K562 (cell line): ENCODE results near the gene MEIOB. TPM values are rescaled to one million over a fixed set of nuclear protein-coding genes. Genes with fewer than 3 reads are reported as not detected.

Experiments used
- ATAC-seq: fragments of 200-7000 bp; cut with Tn5 transposase; 3 replicates; pipeline ENCODE4 v1.9.1; 2020; ENCODE audit warnings: moderate library complexity
- BruUV-seq: library from RNA; stranded (reverse); fragments of 400-500 nt; replicated peaks from 2 replicates; lab custom pipeline; 2021; lab: Mats Ljungman, UMichigan
- CTCF ChIA-PET: fragments of 300-600 bp; formaldehyde crosslinking; extraction: SDS; loops from one replicate; lab custom pipeline; 2021; ENCODE audit warnings: low intra/inter-chr PET ratio; lab: Yijun Ruan, JAX
- POLR2A ChIA-PET: fragments of 300-600, 350-650 bp; sonication (Branson Sonifier 250); formaldehyde crosslinking; extraction: SDS; loops from one replicate; lab custom pipeline; 2021; ENCODE audit warnings: antibody characterized with exemption, inconsistent platforms; lab: Yijun Ruan, JAX
- DNase-seq, 4 experiments: peaks; one replicate each; pipeline versions ENCODE4 v3.0.0 to v3.0.0-alpha.2; 2011 to 2018; ENCODE audit warnings: low spot score in 3 of 4, mixed read lengths in 3 of 4; ENCODE audit errors: extremely low read depth in 1 of 4
- FAIRE-seq: peaks from 2 replicates; lab custom pipeline; 2011; peaks lifted over from hg19 to GRCh38; lab: Jason Lieb, UNC
- H2AFZ ChIP-seq: 2 replicates; pipeline ENCODE4 v1.6.0; 2011; ENCODE audit warnings: low read depth, low read length, control low read depth, inconsistent platforms
- H3K27ac ChIP-seq: fragments of 200-600 bp; 3 replicates; pipeline ENCODE4 v1.8.0; 2011; ENCODE audit warnings: low read depth, mild to moderate bottlenecking, control low read depth, inconsistent platforms, low read length, moderate library complexity, mixed read lengths; ENCODE audit errors: extremely low read depth
- H3K27me3 ChIP-seq, 2 experiments: fragments of 300-600 bp in 1 of 2; 2 replicates in 1 of 2; 3 replicates in 1 of 2; pipeline versions ENCODE4 v1.6.0 to v1.8.0; 2011; ENCODE audit warnings: inconsistent platforms in 2 of 2, low read length in 2 of 2, mild to moderate bottlenecking in 1 of 2, mixed read lengths in 1 of 2, moderate library complexity in 1 of 2; ENCODE audit not compliant: control insufficient read depth in 2 of 2, insufficient read depth in 2 of 2
- H3K36me3 ChIP-seq: fragments of 300-600 bp; 3 replicates; pipeline ENCODE4 v1.8.0; 2011; ENCODE audit warnings: mild to moderate bottlenecking, low read length, inconsistent platforms; ENCODE audit not compliant: control insufficient read depth, insufficient read depth
- H3K4me1 ChIP-seq, 2 experiments: fragments of 200-600 bp in 1 of 2; replicated peaks in 1 of 2; 2 replicates in 1 of 2; 3 replicates in 1 of 2; pipeline versions ENCODE4 v1.5.1 to v1.8.0; 2011; ENCODE audit warnings: inconsistent platforms in 2 of 2, low read length in 2 of 2, mild to moderate bottlenecking in 1 of 2, mixed read lengths in 1 of 2, moderate library complexity in 1 of 2; ENCODE audit not compliant: control insufficient read depth in 2 of 2, insufficient read depth in 2 of 2
- H3K4me2 ChIP-seq: 2 replicates; pipeline ENCODE4 v1.6.1; 2011; ENCODE audit warnings: low read length, control low read depth, inconsistent platforms, mixed read lengths; ENCODE audit not compliant: insufficient read depth
- H3K4me3 ChIP-seq: fragments of 200-600 bp; sonication (generic), shearing (Covaris generic); 2 replicates; pipeline ENCODE4 v1.5.1; 2016; ENCODE audit warnings: control low read depth, inconsistent platforms
- H3K79me2 ChIP-seq: fragments of 200-600 bp; 3 replicates; pipeline ENCODE4 v1.8.0; 2011; ENCODE audit warnings: low read length, inconsistent platforms; ENCODE audit not compliant: control insufficient read depth, insufficient read depth
- H3K9ac ChIP-seq, 2 experiments: 2 replicates each; pipeline versions ENCODE4 v1.6.0 to v1.6.1; 2011; ENCODE audit warnings: low read depth in 2 of 2, low read length in 2 of 2, control low read depth in 1 of 2, inconsistent platforms in 1 of 2, mild to moderate bottlenecking in 1 of 2, mixed read lengths in 1 of 2; ENCODE audit not compliant: insufficient read depth in 1 of 2
- H3K9me1 ChIP-seq: one replicate; pipeline ENCODE4 v1.6.0; 2011; ENCODE audit warnings: inconsistent platforms, mild to moderate bottlenecking, low read length, moderate library complexity; ENCODE audit not compliant: control insufficient read depth, insufficient read depth
- H3K9me3 ChIP-seq: replicated peaks from 2 replicates; pipeline ENCODE4 v1.5.1; 2011; ENCODE audit warnings: low read depth, low read length, inconsistent platforms; ENCODE audit not compliant: control insufficient read depth, insufficient read depth
- H4K20me1 ChIP-seq: replicated peaks from 2 replicates; pipeline ENCODE4 v1.6.1; 2011; ENCODE audit warnings: low read length, inconsistent platforms, mixed read lengths; ENCODE audit not compliant: control insufficient read depth, insufficient read depth
- FOXJ2 ChIP-seq: fragments of 200-800 bp; sonication (Bioruptor generic); IDR thresholded peaks from 2 replicates; pipeline ENCODE4 v1.6.1; 2016; ENCODE audit warnings: missing genetic modification characterization, missing compliant biosample characterization
- HSF4 ChIP-seq: fragments of 250-450 bp; sonication (Bioruptor Pico); IDR thresholded peaks from 2 replicates; pipeline ENCODE4 v2.1.2; 2022; ENCODE audit warnings: mild to moderate bottlenecking, moderate library complexity, borderline replicate concordance
- NFIX ChIP-seq: fragments of 250-450 bp; sonication (Bioruptor Pico); IDR thresholded peaks from 2 replicates; pipeline ENCODE4 v1.4.0; 2020; ENCODE audit warnings: low read depth, mild to moderate bottlenecking, moderate library complexity
- POLR2G ChIP-seq: fragments of 200-400 bp; formaldehyde crosslinking; IDR thresholded peaks from 2 replicates; pipeline ENCODE4 v1.6.1; 2017; ENCODE audit warnings: low read depth, mild to moderate bottlenecking, antibody characterized with exemption, low read length, moderate library complexity
- RBFOX2 ChIP-seq: fragments of 200-400 bp; formaldehyde crosslinking; IDR thresholded peaks from 2 replicates; pipeline ENCODE4 v1.6.1; 2017; ENCODE audit warnings: low read depth, mild to moderate bottlenecking, low read length, moderate library complexity
- WGBS: fragments of 100-300 bp; shearing (Covaris generic); methylation state at CpG from one replicate; pipeline ENCODE4 v1.1.6; 2016; ENCODE audit warnings: low coverage, mixed read lengths; ENCODE audit not compliant: insufficient coverage; ENCODE audit errors: missing lambda C conversion rate; 5-methylcytosine and 5-hydroxymethylcytosine counted together
- in situ Hi-C: fragments of 300-500 bp; cut with MboI; formaldehyde crosslinking; loops from 4 replicates; pipeline ENCODE4 v1.15.0; 2018; ENCODE audit warnings: inconsistent platforms, mixed read lengths
- intact Hi-C: fragments of 100-400 bp; cut with micrococcal nuclease; formaldehyde crosslinking; loops from 2 replicates; pipeline ENCODE4 v1.14.2; 2022
- polyA plus RNA-seq, 8 experiments: library from polyadenylated mRNA; depleted of rRNA in 4 of 8; stranded (reverse) in 5 of 8; unstranded in 3 of 8; fragments of >200 nt; fragmentation: Nextera tagmentation in 2 of 8; fragmentation: Illumina TruSeq in 1 of 8; extraction: Ambion mirVana in 2 of 8; extraction: Trizol in 1 of 8; gene quantifications; 2 replicates each; pipeline versions ENCODE4 v1.2.1 to v1.2.3, GENCODE V29; 2011 to 2014; ENCODE audit warnings: inconsistent platforms in 1 of 8, missing spikeins in 1 of 8
- total RNA-seq, 7 experiments: library from RNA; depleted of rRNA in 6 of 7; stranded (reverse); fragments of >200 nt in 6 of 7; fragmentation: Illumina TruSeq in 2 of 7; extraction: Trizol in 2 of 7; gene quantifications; 2 replicates each; pipeline versions ENCODE4 v1.2.1 to v1.2.3, GENCODE V29; 2011 to 2021; ENCODE audit warnings: low replicate concordance in 1 of 7

Gene MEIOB
- total and polyA plus RNA-seq, 9 of the 15 experiments (the other 6 are each of a cell fraction or from before 2014, with no cell fraction given), result 25.4 to 203 (median 97.6) TPM

DNA sequence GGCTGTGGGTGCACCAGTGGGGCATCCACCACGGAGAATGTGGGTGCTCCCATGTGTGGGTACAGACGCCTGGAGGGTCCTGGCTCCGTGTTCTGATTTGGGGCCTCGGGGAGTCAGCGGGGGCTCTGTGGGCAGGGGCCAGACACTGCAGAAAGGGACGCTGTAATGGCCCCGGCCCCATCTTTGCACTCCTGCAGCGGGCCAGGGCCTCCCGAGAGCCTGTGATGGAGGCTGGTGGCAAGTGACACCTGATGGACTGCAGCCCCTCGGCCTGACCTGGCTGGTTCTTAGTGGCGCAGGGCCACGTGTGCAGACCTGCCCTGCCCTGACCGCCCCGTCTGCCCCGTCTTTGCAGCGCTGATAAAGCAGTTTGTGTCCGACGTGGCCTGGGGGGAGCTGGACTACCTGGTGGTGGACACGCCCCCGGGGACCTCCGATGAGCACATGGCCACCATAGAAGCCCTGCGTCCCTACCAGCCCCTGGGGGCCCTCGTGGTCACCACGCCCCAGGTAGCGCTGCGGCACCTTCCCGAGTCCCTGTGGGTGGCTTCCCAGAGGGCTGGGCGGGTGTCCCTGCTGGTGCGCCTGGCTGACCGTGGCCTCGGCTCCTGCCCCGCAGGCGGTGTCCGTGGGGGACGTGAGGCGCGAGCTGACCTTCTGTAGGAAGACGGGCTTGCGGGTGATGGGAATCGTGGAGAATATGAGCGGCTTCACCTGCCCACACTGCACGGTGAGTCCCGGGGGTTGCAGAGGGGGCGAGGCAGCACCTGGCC lies 84.5 kb downstream of the MEIOB start:
- Histone ChIP-seq H3K9me3 (no peaks in the 10 kb centered on the region), H3K4me1 (peaks cover 2 to 79% of the 10 kb centered on the region in 2 experiments; a peak in 3 of 5 replicates), H3K27me3 (no peaks in the 10 kb centered on the region), H3K27ac (no peak overlapping the region), H3K9ac (no peak overlapping the region; a peak in 1 of 4 replicates), H3K4me3 (no peak overlapping the region), H3K4me2 (no peak overlapping the region), H3K36me3 (peaks cover 59% of the 10 kb centered on the region; the same call in 1 of the 3 replicates), H4K20me1 (no peaks in the 10 kb centered on the region; the same call in 1 of the 2 replicates), H3K9me1 (no peaks in the 10 kb centered on the region), H3K79me2 (peaks cover 44% of the 10 kb centered on the region), H2AFZ (no peak overlapping the region)
- intact Hi-C loops (no loop called here), in situ Hi-C loops (no loop called here)
- 95% methylated on average over 25 of the region's 44 CpGs for WGBS
- TF ChIP-seq HSF4 (CRISPR knock-in tag), result no peak
- peak; percentile 52 for TF ChIP-seq POLR2G
- TF ChIP-seq RBFOX2, result peak; percentile 18; the same call in 1 of the 2 replicates
- TF ChIP-seq FOXJ2 (tag), result no peak
- no peak for ATAC-seq
- ChIA-PET CTCF (interaction anchor here (0.6 kb wide), 1 partner anchor 550 kb away, joined by 3 read pairs; no protein-coding TSS in a partner anchor), POLR2A (no interaction called here)
- no peak for DNase-seq
- FAIRE-seq, result no peak
- no TSS peak for BruUV-seq

DNA sequence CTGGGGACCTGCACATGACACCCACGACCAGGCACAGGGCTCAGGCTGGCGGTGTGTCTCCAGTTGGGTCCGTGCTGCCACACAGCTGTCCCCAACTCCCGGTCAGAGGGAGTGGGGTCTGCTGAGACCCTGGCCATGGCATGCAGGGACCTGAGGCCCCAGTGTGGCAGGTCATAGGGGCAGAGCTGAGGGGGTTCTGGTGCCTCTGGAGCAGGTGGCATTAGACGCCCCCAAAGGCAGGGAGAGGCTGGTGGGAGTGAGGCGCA lies 85.0 kb downstream of the MEIOB start:
- POLR2A ChIA-PET, result no interaction called here
- intact Hi-C loops, result no loop called here
- ATAC-seq, result no peak
- Histone ChIP-seq H2AFZ (no peak overlapping the region), H3K4me3 (no peak overlapping the region), H3K4me1 (peaks cover 2 to 77% of the 10 kb centered on the region in 2 experiments; a peak in 3 of 5 replicates), H3K36me3 (peaks cover 59% of the 10 kb centered on the region; the same call in 1 of the 3 replicates), H3K79me2 (peaks cover 46% of the 10 kb centered on the region), H3K9ac (no peak overlapping the region), H3K9me3 (no peaks in the 10 kb centered on the region), H4K20me1 (no peaks in the 10 kb centered on the region; the same call in 1 of the 2 replicates), H3K27me3 (no peaks in the 10 kb centered on the region), H3K4me2 (no peak overlapping the region), H3K27ac (no peak overlapping the region), H3K9me1 (no peaks in the 10 kb centered on the region)
- CTCF ChIA-PET, result no interaction called here
- no peak for FAIRE-seq
- DNase-seq, result no peak
- 77% methylated on average over 3 of the region's 6 CpGs for WGBS
- BruUV-seq, result no TSS peak
- in situ Hi-C loops, result no loop called here
- TF ChIP-seq NFIX (no peak), POLR2G (peak; percentile 20; the same call in 1 of the 2 replicates)
